NCI-H226 (cell line): ENCODE data around the gene CYP27C1.

Experiments used
- DNase-seq: peaks from one replicate; pipeline ENCODE4 v3.0.0-alpha.2; 2015

The CYP27C1 gene

DNA sequence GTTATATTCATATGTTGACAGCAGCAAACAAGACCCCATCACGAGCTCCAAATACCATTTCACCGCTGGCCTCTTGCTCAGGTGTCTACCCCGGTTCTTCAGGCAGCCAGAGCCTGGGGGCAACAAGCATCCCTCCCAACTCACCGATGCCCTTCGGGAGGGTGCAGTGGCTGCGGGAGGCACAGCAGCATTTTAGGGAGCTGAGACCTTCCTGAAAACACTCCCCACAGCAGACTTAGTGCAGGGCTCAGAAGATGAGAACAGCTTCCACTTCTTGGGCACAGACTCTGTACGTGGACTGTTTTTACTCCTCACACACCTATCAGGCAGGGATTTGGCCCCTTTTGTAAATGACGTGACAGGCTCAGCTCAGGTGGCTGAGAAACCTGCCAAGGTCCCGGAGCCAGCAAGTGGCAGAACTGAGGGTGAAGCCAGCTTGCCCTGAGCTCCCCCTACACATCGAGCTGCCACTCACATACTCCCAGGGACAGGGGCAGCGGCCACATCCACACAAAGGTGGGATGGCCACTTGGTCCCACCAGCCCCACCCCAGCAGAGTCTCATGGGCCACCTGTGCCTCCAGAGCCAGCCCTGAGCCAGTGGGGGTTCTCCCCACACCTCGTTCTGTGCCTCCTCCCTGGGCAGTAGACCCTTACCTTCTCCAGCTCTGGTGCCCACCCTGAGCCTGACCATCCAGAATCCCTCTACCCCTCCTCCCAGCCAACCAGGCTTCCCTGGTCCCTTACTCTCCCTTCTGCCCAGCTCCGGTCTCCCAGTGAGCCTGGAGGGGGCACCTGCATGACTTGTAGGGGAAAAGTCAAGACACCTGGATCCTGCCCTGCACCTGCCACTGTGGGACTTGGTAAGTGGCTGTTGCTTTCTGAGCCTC lies 28.5 kb downstream of the CYP27C1 start:
- DNase-seq, result no peak

DNA sequence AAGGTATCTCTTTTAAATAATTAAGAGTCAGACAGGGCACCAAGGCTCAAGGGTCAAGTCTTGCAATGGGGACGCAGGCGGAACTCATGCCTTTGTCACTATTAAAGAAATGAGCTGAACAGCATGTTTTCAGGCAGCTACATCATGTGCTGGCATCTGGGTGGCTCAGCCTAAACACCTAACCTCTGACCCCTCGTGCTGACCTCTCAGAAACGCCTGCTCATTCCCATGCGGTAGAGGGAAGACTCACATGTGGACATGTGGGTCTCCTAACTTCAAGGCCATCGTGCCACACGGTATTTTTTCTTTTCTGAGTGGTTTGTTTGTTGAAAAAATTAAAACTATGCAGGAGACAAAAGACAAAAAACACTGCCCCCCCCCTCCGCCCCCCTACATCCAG lies 31.3 kb downstream of the CYP27C1 start:
- no peak for DNase-seq

DNA sequence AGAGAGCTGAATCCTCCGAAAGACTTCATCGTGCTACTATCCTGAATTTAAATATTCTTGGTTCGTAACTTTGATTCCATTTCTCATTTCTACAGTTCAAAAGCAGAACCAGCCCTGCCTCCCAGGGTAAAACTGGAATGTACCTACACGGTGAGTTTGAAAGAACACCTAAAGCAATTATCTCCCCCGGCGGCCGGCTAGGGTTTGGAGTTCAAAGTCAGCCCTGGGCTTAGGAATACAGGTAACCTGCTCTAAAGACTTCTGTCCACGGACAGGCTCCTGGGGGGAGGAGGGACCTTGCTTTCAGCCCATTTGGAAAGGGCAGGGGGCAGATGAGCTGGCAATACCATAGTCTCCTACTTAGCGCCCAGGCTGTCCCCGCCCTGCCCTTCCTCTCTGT lies 32.3 kb downstream of the CYP27C1 start:
- DNase-seq, result no peak

- DNase-seq, result no peak
These were observed 32.9 kb downstream of the CYP27C1 start for GRCh38 chr2:127187081-127187775.

GRCh38 chr2:127185705-127186104 lies 34.4 kb downstream of the CYP27C1 start:
- no peak for DNase-seq

GRCh38 chr2:127185093-127185492 lies 35.0 kb downstream of the CYP27C1 start:
- no peak for DNase-seq

GRCh38 chr2:127183771-127184170 lies 36.3 kb downstream of the CYP27C1 start:
- DNase-seq, result no peak

GRCh38 chr2:127182626-127183458 lies 37.3 kb downstream of the CYP27C1 start:
- DNase-seq, result no peak

GRCh38 chr2:127181851-127182250 lies 38.2 kb downstream of the CYP27C1 start:
- DNase-seq, result no peak

DNA sequence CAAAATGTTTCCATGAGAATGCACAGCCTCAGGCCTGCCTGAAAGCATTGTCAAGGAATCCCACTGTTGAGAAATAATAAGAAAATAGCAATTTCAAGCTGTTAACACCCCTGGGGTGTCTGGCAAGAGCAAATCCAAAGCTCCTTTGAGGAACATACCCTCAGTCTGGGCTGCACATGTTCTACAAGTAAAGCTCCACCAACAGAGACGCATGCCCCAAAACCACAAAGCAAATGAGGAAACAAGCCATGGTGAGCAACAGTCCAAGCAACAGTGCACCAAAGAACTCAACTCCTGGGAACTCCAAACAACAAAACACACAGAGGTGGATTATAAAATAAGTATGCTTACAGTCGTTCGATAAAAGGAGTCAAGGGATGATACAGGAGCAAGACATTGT lies 40.3 kb downstream of the CYP27C1 start:
- no peak for DNase-seq

DNA sequence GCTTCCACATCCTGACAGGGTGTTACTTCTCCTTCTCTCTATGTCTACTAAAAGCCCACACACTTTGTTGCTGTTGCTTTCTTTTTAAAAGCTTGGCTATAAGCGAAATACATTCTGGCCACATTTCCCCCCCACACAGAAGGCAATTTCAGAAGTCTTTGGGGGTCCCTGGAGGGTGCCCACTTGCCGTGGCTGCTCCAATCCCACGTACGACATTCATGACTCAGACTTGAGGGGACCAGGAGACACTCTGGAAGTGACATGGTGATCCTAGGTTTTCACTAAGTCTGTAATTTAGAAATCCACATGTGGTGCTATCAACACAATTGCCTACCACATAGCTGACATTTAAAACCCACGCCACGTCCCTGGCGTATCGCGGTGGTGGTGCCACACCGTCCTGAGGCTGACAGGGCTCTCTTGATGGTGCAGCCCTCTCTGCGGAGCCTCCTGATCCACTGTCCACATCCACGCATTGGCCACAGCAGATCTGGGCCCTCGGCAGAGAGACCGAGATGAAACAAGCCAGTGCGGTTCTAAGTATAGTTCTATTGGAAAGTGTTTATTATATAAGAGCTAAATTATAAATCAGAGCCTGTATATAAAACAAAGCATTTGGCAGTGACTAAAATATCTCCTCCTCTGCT lies 42.4 kb downstream of the CYP27C1 start:
- no peak for DNase-seq

DNA sequence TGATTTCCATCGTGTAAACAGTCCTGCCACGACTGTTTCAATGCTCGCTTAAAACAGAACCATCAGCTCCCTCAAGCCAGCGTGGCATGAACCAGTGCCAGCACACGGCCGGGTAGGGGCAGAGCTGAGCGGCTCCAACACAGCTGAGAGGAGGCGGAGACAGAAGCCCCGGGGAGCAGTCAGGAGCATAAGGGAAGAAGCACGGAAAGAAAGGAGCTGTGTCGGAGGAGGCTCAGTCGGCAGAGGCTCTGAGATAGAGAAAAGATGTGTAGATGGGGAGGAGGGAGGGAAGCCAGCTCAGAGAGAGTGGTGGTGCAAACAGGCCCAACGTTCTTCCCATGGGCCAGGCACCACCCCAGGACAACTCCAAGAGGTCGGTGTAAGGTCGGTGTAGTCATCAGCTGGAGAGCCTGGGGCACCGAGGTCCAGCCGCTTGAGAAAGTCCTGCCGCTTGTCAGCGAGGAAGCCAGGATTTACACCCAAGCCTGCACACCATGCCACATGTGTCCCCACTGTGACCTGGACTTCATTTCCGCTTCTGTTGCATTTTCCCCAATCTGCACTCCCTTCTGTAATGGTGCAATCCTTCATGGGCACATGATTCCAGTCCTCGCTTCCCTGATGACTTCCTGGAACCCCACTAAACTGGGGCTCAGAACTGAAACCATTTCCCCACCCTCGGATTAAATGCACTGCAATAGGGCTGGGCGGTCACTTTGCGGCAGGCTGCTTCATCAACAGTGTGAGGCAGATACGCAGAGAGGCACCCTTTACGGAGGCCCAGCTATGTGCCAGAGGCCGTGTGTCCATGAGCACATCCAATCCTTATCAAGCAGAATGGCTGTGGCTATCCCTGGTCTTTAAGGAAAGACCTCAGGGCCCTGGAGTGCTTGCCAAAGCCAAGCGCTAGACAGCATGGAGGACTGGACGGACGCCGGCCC lies 43.5 kb downstream of the CYP27C1 start:
- no peak for DNase-seq

DNA sequence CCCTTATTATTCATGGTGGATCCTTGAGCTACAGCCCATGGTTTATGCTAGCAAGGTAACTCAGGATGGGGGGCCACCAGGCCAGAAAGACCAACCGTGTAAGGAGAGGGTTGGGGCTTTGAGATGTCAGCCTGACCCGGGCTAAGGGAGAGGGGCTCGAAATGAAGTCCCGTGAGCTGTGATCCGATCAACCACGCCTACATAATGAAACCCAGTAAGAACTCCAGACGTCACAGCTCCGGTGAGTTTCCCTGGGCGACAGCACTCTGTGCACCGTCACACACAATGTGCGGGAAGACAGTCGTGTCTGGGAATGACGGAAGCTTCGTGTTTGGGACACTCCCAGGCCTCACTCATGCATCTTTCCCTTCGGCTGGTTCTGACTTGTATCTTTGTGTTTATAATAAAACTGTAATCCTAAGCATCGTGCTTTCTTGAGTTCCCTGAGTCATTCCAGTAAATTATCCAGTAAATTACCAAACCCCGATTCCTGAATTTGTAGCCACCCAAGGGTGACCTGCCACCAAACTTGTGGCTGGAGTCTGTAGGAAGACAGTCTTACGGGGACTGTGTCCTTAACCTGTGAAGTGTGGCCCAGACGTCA lies 44.2 kb downstream of the CYP27C1 start:
- no peak for DNase-seq

DNA sequence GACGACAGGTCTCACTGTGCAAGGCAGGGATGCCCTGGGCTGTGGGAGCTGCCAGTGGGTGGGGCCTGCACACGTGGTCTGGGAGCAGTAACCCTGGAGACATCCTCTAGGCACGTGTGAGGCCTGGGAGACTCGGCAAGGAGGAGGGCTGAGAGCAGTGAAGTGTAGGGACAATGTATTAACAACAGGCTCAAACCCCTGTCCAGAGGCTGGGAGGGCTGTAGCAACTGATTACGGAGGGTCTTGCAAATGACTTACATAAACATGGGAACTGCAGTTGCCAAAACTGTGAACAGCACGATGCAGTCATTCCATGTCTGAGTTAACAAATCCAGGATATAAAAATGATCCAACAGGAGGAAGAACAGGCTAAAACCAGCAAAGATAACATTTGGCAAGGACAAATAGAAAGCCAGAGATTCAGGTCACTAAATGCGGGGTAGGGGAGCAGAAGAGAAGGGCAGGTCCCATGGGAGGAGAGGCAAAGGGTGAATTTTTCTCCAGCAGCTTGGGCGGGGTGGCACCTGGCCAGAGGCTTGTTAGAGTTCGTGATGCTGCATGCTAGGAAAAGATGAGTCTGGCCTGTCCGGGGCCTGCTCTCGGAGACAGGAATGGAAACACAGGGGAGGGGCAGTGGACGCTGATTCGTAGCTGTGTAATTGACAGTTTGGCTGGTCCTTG lies 44.9 kb downstream of the CYP27C1 start:
- no peak for DNase-seq

DNA sequence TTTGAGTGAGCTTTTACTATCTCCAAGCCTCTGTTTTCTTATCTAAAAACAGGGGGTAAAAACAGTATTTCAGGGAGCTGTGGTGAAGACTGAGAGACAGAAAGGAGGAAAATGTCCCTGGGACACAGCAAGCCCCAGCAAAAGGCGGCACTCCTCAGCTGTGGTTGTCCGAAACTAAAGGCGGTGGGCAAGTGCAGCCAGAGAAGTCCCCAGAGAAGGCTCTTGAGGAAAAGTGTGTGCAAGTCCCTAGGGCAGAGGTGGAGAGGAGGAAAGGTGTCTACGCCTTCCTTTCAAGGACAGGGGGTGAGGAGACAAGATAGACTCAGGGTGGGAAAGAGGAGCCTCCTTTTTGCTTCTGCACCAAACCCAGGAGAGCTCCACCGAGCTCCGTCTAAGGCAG lies 45.5 kb downstream of the CYP27C1 start:
- DNase-seq, result no peak

GRCh38 chr2:127174136-127174535 lies 46.0 kb downstream of the CYP27C1 start:
- DNase-seq, result no peak

- no peak for DNase-seq
These were observed 47.0 kb downstream of the CYP27C1 start for GRCh38 chr2:127173057-127173456.

GRCh38 chr2:127172306-127172705 lies 47.8 kb downstream of the CYP27C1 start:
- DNase-seq, result no peak

GRCh38 chr2:127170452-127171197 lies 49.5 kb downstream of the CYP27C1 start:
- no peak for DNase-seq

GRCh38 chr2:127170021-127170420 lies 50.1 kb downstream of the CYP27C1 start:
- DNase-seq, result no peak
